Activated T-cell treated with anti-CD3 and anti-CD28 coated beads for 1 hour (primary cell): ENCODE results near the gene UBE2E1.

Experiments
- DNase-seq: peaks from one replicate; pipeline ENCODE4 v3.0.0-alpha.2; 2020; ENCODE audit warnings: low read depth

Gene UBE2E1

GRCh38 chr3:23821858-23822257 lies 16.1 kb downstream of the UBE2E1 start:
- DNase-seq, result no peak

GRCh38 chr3:23822559-23822958 lies 16.8 kb downstream of the UBE2E1 start:
- no peak for DNase-seq

DNA sequence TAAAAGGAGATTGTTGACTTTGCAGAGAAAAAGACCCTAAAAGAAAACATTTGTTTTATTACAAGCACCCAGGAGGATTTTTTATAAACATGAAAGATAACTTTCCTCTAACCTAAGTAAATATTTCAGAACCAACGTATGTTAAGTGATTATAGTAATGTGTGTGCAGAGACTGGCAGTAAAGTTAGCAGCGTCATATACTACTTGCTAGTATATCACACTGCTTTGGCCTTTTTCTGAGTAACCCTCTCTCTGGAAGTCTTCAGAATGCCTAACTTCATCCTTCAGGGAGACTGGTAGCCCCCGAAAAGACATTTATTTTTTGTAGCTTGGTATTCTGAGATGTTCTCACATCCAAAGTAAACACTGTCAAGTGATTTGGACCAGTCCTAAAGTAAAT lies 17.9 kb downstream of the UBE2E1 start:
- no peak for DNase-seq

GRCh38 chr3:23824699-23825444 lies 19.1 kb downstream of the UBE2E1 start:
- no peak for DNase-seq

GRCh38 chr3:23825802-23826201 lies 20.0 kb downstream of the UBE2E1 start:
- DNase-seq, result no peak

GRCh38 chr3:23826382-23827064 lies 20.8 kb downstream of the UBE2E1 start:
- DNase-seq, result no peak

GRCh38 chr3:23829242-23829934 lies 23.6 kb downstream of the UBE2E1 start:
- no peak for DNase-seq

DNA sequence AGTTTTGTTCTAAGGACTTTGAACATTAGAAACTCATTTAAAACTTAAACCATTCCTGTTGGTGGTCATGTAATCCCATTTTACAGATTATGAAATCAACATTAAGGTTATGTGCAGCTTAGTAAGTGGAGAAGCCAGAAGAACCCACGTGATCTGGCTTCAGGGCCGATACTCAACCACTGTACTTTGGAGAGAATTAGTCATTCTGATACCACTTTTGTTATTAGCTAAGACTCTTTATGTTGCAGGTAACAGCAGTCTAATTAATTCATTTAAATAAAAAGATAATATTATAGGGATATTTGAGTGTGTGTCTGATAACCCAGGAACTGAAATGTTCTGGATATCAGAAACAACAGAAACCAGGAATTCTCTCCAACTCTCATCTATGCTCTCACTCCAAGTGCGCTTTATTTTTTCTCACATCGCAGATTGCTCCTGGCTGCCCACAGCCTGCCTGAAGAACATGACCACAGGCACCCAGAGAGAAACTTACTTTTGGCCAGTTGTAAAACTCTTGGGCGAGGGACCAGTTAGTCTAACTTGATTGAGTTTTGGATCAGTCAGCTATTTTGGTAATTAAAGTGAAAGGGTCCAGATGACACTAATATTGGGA lies 25.2 kb downstream of the UBE2E1 start:
- DNase-seq, result no peak

- no peak for DNase-seq
These were observed 26.0 kb downstream of the UBE2E1 start for GRCh38 chr3:23831517-23832394.

- DNase-seq, result no peak
These were observed 26.8 kb downstream of the UBE2E1 start for GRCh38 chr3:23832523-23832922.

DNA sequence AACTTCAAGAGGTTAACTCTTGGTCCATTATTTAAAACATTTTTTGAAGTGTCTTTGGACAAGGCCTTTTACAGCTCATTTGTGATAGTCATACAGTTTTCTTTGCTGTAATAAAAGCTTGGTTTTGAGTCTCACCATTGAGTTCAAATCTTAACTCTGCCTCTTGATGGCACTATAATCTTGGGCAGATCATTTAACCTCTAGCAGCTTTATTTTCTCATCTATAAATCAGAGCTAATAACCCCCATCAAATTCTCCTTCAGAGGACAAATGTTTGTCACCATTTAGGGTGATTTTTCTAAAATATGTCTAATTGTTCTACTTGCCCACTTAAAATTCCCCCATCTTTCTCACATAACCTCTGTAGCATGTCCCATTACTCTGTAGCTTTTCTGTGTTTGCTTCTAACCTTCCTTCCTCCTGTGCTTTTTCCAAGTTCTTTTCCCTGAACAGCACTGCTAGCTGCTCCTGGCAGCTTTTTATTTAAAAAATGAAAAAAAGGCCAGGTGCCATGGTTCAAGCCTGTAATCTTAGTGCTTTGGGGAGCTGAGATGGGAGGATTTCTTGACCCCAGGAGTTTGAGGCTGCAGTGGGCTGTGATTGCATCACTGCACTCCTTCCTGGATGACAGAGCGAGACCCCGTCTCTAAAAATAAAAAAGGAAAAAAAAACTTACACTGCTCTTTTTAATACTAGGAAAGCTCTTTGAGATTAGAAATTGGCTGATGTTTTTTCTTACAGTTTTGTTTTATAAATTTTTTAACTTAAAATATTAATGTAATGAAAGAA lies 28.5 kb downstream of the UBE2E1 start:
- no peak for DNase-seq

DNA sequence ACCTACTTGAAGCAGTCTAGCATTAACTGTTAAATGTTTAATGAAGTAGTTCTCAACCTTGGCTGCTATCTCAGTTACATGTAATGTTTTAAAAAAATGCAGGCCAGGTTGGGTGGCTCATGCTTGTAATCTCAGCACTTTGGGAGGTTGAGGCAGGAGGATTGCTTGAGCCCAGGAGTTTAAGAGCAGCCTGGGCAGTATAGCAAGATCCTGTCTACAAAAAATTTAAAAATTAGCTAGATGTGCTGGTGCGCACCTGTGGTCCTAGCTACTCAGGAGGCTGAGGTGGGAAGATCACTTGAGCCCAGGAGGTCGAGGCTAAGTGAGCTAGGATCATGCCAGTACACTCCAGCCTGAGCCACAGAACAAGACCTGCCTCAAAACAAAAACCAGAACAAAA lies 29.3 kb downstream of the UBE2E1 start:
- no peak for DNase-seq

GRCh38 chr3:23835802-23836201 lies 30.0 kb downstream of the UBE2E1 start:
- DNase-seq, result no peak

GRCh38 chr3:23836536-23837230 lies 30.9 kb downstream of the UBE2E1 start:
- DNase-seq, result no peak

DNA sequence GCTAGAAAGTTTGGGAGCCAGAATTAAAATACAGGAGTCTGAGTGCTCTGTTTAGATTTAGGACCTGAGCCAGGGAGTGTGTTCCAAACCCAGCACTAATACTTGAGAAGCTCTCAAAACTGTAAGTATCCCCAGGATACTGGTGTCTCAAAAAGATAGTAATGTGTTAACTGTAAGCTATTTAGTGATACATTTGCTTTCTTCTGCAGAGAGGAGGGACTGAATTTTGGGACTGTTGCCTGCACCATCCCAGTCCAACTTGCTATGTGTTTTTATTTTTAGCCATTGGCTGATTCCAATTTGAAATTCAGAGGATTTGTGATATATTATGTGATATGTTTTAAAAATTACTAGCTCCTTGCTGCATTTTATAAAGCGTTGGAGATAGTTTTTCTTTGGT lies 31.5 kb downstream of the UBE2E1 start:
- no peak for DNase-seq

DNA sequence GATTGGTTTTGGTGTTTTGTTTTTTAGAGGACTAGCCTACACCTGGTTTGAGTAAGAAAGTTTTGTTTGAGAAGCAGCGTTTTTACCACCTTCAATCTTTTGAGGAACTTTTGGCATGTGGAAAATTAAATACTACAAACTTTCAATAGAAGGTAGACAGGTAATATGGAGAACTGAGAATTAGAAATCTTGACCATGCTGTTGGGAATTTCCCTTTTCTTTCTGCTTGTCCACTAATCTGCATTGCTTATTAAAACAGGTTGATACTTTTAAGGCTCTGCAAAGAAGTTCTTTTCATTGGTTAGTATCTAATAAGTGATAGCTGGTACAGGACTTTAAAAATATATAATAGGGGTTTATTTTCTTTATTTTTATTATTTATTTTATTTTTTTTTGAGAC lies 31.9 kb downstream of the UBE2E1 start:
- no peak for DNase-seq

DNA sequence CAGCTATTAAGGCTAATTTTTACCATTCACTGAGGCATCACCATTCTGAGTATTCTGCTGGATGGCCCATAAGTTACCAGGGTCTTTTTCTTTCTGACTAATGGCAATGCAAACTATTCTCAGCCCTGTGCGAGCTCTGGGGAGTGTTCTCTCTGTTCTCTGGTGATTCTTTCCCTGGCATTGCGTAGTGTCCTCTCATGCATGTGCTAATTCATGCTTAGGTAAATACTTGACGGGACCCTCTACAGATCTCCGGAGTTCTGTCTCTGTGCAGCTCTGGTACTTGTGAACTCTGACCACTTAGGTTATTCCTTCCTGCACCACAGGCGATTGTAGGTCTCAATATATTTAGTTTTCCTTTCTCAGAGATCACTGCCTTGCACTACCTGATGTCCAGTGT lies 34.8 kb downstream of the UBE2E1 start:
- no peak for DNase-seq

- no peak for DNase-seq
These were observed 38.1 kb downstream of the UBE2E1 start for GRCh38 chr3:23843869-23844268.

DNA sequence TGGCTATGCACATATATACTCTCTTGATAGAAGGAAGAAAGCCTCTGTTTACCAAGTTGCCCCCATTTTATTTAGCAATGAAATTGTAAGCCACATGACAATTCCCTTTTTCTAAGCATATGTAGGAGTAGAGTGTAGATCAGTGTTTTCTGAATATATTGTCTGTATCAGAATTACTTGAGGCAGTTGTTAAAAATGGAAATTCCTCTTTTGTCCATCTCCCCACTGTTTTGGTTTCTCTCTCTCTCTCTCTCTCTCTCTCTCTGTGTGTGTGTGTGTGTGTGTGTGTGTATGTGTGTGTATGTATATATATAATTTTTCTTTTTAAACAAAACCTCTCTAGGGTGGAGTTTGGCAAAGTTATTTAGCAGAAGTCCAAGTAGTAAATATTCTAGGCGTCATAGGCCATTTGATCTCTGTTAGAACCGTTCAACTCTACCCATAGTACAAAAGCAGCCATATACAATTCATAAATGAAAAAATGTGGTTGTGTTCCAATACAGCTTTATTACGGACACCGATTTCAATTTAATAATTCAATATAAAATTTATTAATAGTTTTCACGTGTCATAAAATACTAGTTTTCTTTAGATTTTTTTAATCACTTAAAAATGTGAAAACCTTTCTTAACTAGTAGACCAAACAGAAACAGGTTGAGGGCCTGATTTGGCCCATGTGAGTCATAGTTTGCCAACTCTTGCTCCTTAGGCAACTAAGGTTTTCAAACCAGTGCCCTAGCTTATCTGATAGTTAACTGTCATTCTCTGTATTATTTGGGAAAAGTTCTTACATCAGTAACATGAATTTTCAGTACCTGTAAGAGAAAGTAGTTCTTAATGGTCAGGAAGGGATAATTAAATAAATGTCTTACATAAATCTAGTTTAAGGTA lies 39.8 kb downstream of the UBE2E1 start:
- DNase-seq, result no peak
